NB4 (cell line): Measurements from ENCODE around the gene IL3.

Source experiments
- CTCF ChIP-seq: IDR thresholded peaks from one replicate; pipeline ENCODE4 v1.5.1; 2012; ENCODE audit warnings: low read depth, low read length
- MAX ChIP-seq: IDR thresholded peaks from 2 replicates; pipeline ENCODE4 v1.6.1; 2011; ENCODE audit warnings: low read depth, low read length
- MYC ChIP-seq: IDR thresholded peaks from 2 replicates; pipeline ENCODE4 v1.6.1; 2011; ENCODE audit warnings: low read depth, low read length
- POLR2A ChIP-seq: IDR thresholded peaks from 2 replicates; pipeline ENCODE4 v1.6.1; 2011; ENCODE audit warnings: mild to moderate bottlenecking; ENCODE audit not compliant: insufficient read length; ENCODE audit errors: extremely low read depth

- TF ChIP-seq CTCF (no peak), POLR2A (no peak), MAX (no peak), MYC (no peak)
Observed at GRCh38 chr5:132030610-132031009, 29.8 kb upstream of the IL3 start.
